AG09319 (cell line): Measurements from ENCODE around the gene LEMD1.

Experiments used
- DNase-seq: peaks from one replicate; pipeline ENCODE4 v3.0.0-alpha.2; 2010; ENCODE audit warnings: low read depth; ENCODE audit errors: extremely low read depth
- CTCF ChIP-seq: IDR thresholded peaks from 2 replicates; pipeline ENCODE4 v1.5.1; 2011; ENCODE audit warnings: low read depth, mild to moderate bottlenecking, inconsistent platforms, low read length, moderate library complexity

LEMD1 gene

GRCh38 chr1:205354259-205355074 is 67.4 kb downstream of the LEMD1 start:
- peak; percentile 86 for TF ChIP-seq CTCF
- peak; percentile 18 for DNase-seq

GRCh38 chr1:205353612-205354011 is 68.2 kb downstream of the LEMD1 start:
- no peak for DNase-seq
- TF ChIP-seq CTCF, result no peak

- no peak for DNase-seq
- TF ChIP-seq CTCF, result no peak
Measured at GRCh38 chr1:205353191-205353590, 68.7 kb downstream of the LEMD1 start.

GRCh38 chr1:205351984-205352713 is 69.7 kb downstream of the LEMD1 start:
- no peak for DNase-seq
- TF ChIP-seq CTCF, result no peak

- TF ChIP-seq CTCF, result no peak
- no peak for DNase-seq
Measured at GRCh38 chr1:205350691-205351141, 71.1 kb downstream of the LEMD1 start.

- TF ChIP-seq CTCF, result no peak
Measured at GRCh38 chr1:205350124-205350523, 71.7 kb downstream of the LEMD1 start.

More at GRCh38 chr1:205350124-205350523, 71.7 kb downstream of the LEMD1 start:
- no peak for DNase-seq
